GM13977 (cell line): ENCODE measurements around the gene RP2.

ENCODE experiments used
- DNase-seq: peaks from one replicate; pipeline ENCODE4 v3.0.0; 2012; ENCODE audit warnings: low spot score
- in situ Hi-C: fragments of 300-500 bp; cut with MboI; formaldehyde crosslinking; loops from one replicate; pipeline ENCODE4 v1.12.0; 2022; ENCODE audit warnings: low sequenced_read_pairs, low pct_unique_long_range_greater_than_20kb, mixed read lengths, inconsistent platforms; ENCODE audit not compliant: unreplicated experiment
- TF ChIP-seq, protein P1 (sequence below): IDR thresholded peaks from 2 replicates; pipeline ENCODE4 v1.5.1; 2012; ENCODE audit warnings: mild to moderate bottlenecking, control low read depth; ENCODE audit not compliant: insufficient read depth; ENCODE audit errors: extremely low read depth, missing control alignments

RP2 gene

DNA sequence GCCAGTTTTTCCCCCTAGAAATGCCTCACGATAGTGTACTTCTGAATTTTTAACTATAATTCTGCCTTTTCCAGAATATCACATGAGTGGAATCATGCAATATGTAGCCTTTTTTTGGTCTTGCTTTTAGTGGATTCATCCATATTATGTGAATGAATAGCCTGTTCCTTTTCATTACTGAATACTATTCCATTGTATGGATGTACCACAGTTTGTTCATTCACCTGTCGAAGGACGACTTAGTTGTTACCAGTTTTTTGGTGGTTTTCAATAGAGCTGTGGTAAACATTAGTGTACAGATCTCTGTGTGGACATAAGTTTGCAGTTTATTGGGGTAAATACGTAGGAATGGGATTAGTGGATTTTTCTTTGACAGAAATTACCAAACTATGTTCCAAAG, 83.4 kb downstream of the RP2 start:
- in situ Hi-C loops, result no loop called here
- TF ChIP-seq, protein P1, sequence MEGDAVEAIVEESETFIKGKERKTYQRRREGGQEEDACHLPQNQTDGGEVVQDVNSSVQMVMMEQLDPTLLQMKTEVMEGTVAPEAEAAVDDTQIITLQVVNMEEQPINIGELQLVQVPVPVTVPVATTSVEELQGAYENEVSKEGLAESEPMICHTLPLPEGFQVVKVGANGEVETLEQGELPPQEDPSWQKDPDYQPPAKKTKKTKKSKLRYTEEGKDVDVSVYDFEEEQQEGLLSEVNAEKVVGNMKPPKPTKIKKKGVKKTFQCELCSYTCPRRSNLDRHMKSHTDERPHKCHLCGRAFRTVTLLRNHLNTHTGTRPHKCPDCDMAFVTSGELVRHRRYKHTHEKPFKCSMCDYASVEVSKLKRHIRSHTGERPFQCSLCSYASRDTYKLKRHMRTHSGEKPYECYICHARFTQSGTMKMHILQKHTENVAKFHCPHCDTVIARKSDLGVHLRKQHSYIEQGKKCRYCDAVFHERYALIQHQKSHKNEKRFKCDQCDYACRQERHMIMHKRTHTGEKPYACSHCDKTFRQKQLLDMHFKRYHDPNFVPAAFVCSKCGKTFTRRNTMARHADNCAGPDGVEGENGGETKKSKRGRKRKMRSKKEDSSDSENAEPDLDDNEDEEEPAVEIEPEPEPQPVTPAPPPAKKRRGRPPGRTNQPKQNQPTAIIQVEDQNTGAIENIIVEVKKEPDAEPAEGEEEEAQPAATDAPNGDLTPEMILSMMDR, result no peak
- DNase-seq, result no peak

DNA sequence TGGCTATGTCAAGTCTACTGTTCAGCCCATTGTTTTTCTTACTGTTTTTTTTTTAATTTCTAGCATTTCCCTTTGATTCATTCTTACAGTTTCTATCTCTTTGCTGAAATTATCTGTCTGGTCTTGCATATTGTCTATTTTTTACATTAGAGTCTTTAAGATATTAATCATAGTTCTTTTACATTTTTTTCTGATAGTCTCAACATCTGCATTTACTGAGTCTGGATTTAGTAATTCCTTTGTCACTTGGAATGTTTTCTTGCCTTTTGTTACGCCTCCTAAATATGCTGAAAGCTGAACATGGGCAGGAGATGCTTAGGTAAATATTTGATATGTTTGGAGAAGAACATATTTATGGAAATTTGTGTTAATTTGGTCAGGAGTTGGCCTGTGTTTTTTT, 85.8 kb downstream of the RP2 start:
- in situ Hi-C loops, result no loop called here
- no peak for DNase-seq
- TF ChIP-seq, protein P1, result no peak

DNA sequence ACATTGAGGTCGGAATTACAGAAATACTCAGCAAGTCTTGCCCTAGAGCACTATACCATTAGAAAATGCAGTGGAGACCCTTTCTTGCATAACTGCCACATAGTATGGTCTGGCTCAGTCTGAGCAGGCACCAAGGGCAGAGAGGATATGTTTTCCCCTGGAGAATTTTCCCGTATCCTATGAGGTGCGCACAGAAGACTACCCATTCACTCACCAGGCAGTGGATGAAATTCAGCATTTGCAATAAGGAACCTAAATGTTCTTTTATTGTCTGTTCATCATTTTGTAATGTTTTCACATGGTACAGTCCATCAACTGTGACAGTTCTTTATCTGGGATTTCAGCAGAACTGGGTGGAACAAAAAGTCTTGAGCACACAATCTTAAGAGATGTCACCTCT, 90.9 kb downstream of the RP2 start:
- TF ChIP-seq, protein P1, result no peak
- no peak for DNase-seq
- in situ Hi-C loops, result no loop called here

DNA sequence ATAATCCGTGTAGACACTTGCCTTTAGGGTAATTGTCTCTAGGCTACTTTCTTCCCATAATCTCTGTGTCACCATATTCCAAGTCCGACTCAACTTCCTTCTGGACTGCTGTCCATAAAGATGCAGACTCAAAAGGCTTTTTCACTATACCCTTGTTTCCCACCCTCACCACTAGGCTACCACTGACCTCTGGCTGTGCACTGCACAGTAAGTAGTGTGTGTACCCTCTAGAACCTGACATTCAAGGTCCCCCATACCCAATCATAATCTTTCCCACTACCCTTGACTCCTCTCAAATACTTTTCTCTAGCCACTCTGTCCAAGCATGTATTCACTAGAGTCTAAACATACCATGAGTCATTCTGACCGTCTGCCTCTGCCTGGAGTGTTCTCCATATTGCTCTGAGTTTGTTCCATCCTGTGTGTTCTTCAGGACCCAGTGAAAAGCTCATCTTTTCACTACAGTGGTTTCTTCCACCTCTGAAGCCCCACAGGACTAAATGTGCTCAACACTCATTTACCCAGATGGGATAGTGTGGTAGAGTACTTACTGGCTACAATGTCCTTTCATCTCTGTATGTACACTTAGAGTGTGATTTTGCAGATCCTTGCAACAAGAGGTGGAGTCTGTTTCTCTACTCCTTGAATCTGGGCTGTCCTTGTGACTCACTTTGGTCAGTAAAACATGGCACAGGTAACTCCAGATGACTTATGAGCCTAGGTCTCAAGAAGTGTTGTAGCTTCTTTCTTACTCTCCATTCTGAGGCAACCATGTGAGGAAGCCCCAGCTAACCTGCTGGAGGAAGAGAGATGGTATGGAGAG, 92.8 kb downstream of the RP2 start:
- DNase-seq, result no peak
- in situ Hi-C loops, result no loop called here
- TF ChIP-seq, protein P1, result no peak
